Hippocampal formation (tissue), 2 donors: Measurements from ENCODE around the gene PBXIP1.
"Not testable (repeated sequence)": the region's sequence is repeated elsewhere in the genome, so short reads cannot be mapped to it uniquely, and the experiment has no call there.

Experiments
- DNase-seq, 2 donors: peaks; one replicate each; lab custom pipeline; 2025; lab: John Stamatoyannopoulos, UW

Gene PBXIP1

GRCh38 chr1:154936555-154937084 is 19.3 kb downstream of the PBXIP1 start, which contains the start of gene PMVK:
PMVK (minus strand) TSS chr1:154936719; CDS start chr1:154936685, 34 bp downstream.
- peak; percentile 91 to 95 for DNase-seq

GRCh38 chr1:154935749-154936554 is 19.9 kb downstream of the PBXIP1 start:
- DNase-seq: no peak

GRCh38 chr1:154934358-154934948 is 21.4 kb downstream of the PBXIP1 start:
- no peak for DNase-seq

- no peak for DNase-seq
Observed at GRCh38 chr1:154931940-154932487, 23.9 kb downstream of the PBXIP1 start.

GRCh38 chr1:154926201-154926600 is 29.7 kb downstream of the PBXIP1 start:
- DNase-seq: no peak

- no peak for DNase-seq
Observed at GRCh38 chr1:154925335-154926170, 30.3 kb downstream of the PBXIP1 start.

GRCh38 chr1:154923695-154924094 is 32.2 kb downstream of the PBXIP1 start:
- DNase-seq: no peak

GRCh38 chr1:154913273-154913672 is 42.6 kb downstream of the PBXIP1 start:
- no peak for DNase-seq

GRCh38 chr1:154912755-154913154 is 43.1 kb downstream of the PBXIP1 start:
- no peak for DNase-seq

- DNase-seq: no peak
Observed at GRCh38 chr1:154911691-154912550, 44.0 kb downstream of the PBXIP1 start.

GRCh38 chr1:154910851-154911250 is 45.0 kb downstream of the PBXIP1 start:
- no peak for DNase-seq

- DNase-seq: no peak
Observed at GRCh38 chr1:154908937-154909336, 47.0 kb downstream of the PBXIP1 start.

- DNase-seq: not testable (repeated sequence)
Observed at GRCh38 chr1:154908129-154908528, 47.8 kb downstream of the PBXIP1 start.

GRCh38 chr1:154906621-154907081 is 49.2 kb downstream of the PBXIP1 start:
- DNase-seq: no peak

- no peak for DNase-seq
Observed at GRCh38 chr1:154902938-154903566, 52.8 kb downstream of the PBXIP1 start.

GRCh38 chr1:154901591-154901990 is 54.3 kb downstream of the PBXIP1 start:
- no peak for DNase-seq

GRCh38 chr1:154899041-154899440 is 56.9 kb downstream of the PBXIP1 start:
- no peak for DNase-seq

- DNase-seq: peak in 1 of 2 donors; percentile 55
Observed at GRCh38 chr1:154896771-154897286, 59.1 kb downstream of the PBXIP1 start.

- no peak for DNase-seq
Observed at GRCh38 chr1:154895798-154896197, 60.1 kb downstream of the PBXIP1 start.
